GM21381 (cell line): ENCODE data around the gene DCTN4.
"Not testable (repeated sequence)": the region's sequence is repeated elsewhere in the genome, so short reads cannot be mapped to it uniquely, and the experiment has no call there.

Experiments used
- ATAC-seq: cut with Tn5 transposase; IDR thresholded peaks from one replicate; pipeline ENCODE4 v1.9.1; 2021; ENCODE audit warnings: mild to moderate bottlenecking, moderate library complexity; ENCODE audit not compliant: unreplicated experiment

DCTN4 gene

DNA sequence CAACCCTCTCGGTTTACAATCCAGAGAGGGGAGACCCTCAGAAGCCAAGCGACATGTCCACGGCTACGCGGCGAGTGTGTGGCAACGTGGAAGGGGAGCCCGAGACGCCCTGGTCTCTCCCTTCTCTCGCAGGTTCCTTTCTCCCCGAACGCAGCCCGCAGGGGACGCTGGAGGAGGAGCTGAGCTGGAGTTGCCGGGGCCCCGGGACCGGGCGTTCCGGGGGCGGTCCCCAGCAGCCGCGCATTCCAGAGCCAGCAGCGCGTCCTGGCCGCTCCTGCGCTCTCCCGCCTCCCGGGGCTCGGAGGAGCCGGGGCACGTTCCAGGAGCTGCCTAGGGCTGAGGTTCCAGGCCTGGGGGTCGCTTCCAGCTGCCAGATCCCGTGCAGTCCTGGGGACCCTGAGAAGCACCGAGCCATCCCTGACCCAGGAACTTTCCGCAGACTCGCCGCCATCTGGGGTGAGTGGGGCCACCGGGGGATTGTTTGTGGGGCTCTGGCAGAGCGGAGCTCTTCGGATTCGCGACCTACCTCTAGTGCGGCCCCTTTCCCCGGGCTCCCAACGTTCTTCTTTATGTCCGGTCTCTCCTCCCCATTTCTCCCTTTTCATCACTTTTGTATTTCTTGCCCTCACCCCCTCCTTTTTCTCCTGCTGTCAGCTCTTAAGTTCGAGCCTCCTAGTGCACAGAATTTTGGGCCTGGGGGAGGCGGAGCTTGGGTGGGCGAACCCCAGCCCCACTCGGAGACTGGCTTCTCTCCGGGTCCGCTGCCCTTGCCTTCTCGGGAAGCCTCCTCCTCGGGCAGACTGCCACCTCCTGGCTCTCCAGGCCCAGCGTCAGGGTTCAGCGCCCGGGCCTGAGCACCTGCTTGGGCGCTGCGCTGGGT, 19.9 kb upstream of the DCTN4 start, which contains the start of gene SMIM3:
SMIM3 (plus strand) TSS at position 241 of the 880 bp plus-strand sequence. CDS start 16,684 bp downstream, outside the sequence.
- ATAC-seq: peak; percentile 34

DNA sequence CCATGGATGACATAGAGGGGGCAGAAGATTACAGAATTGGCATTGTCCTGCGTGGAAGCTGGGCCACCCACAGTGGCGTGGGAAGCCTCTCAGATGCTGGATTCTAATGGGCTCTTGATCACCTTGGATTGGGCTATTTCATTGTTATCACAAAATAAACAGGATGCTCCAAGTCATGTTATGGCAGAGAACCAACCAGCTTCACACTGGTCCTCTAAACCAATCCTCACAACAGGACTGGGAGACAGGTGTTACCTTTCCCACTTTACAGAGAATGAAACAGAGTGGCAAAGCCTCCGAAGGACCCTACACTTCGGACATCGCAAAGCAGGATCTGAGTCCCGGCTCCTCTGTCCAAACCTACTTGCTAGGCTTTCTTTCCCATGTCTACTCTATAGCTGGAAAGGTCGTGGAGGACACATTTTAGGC, 19.3 kb upstream of the DCTN4 start:
- ATAC-seq: no peak

DNA sequence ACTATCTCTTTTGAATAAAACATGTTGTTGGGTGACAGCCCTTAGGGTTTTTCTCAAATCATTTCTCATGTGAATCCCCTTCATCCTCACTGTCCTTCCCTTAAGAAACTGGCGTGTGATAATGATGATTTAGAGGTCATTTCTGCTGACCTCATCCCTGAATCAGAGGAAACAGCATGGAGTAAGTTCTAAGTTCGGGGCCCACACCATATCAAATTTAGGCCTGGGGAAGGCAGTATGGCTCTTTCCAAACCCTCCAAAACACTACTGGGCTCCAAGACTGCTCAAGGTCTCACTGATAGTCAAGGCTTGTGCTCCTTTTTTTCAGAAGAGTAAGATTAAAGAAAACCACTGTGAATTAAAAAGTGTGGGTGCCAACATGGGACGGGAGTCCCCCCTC, 18.9 kb upstream of the DCTN4 start:
- ATAC-seq: no peak

DNA sequence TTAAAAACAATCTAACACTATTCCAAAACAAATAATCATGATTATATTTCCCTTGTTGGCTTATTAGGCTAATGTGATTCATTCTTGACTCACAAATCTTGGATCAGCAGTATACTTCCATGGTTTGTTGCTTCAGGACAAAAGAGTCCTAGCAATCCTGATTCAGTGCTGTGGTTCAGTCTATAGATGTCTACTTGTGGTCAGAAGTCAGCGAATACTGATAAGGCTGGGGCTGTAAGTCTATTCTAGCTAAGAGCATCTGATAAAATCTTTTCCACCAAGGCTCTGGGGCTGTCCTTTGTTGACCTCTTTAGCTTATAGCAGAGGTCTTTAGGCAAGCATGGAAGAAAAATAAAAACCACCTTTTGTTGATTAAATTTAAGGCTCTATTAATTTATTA, 15.3 kb upstream of the DCTN4 start:
- no peak for ATAC-seq

- no peak for ATAC-seq
These were observed 12.4 kb upstream of the DCTN4 start for GRCh38 chr5:150771034-150771795.

DNA sequence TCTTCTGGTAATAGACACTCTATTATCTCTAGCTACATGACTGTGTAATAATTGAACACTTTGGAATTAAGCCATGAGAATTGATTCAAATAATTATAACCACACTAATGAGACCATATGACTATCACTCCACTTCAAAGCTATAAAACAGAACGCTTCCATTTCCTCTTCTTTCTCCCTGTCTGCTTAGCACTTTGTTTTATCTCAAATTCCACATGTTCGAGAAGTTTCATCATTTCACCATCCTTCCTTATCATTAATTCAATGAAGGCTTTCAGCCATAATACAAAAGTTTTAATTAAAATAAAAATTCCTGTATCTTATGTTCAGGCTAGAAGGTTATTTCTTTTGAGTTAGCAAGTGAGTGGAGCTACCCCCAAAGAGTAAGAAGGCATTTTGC, 7.4 kb upstream of the DCTN4 start:
- no peak for ATAC-seq

- no peak for ATAC-seq
These were observed 7.0 kb upstream of the DCTN4 start for GRCh38 chr5:150765799-150766169.

- no peak for ATAC-seq
These were observed 6.4 kb upstream of the DCTN4 start for GRCh38 chr5:150765011-150765798.

GRCh38 chr5:150764530-150764929, 5.7 kb upstream of the DCTN4 start:
- ATAC-seq: no peak

- ATAC-seq: no peak
These were observed 4.4 kb upstream of the DCTN4 start for GRCh38 chr5:150763023-150763769.

- ATAC-seq: no peak
These were observed 3.4 kb upstream of the DCTN4 start for GRCh38 chr5:150762211-150762610.

GRCh38 chr5:150759334-150759583, 442 bp upstream of the DCTN4 start:
- no peak for ATAC-seq

DNA sequence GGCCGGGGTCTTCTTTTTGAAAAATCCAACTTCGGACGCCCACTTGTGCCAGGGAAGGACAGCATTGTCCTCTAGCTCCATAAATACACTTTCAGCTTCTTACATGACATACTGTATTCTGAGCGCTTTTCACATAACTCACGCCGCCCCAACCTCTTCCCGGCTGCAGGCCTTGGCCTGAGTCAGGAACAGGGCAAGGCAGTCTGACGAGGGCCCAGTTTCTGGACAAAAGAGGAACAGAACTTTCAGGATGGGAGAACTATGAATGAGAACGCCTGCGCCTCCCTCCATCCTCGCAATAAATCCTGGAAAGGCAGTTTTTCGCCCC, 650 bp downstream of the DCTN4 start:
- peak; percentile 15 for ATAC-seq

GRCh38 chr5:150757087-150757649, 1.6 kb downstream of the DCTN4 start:
- no peak for ATAC-seq

DNA sequence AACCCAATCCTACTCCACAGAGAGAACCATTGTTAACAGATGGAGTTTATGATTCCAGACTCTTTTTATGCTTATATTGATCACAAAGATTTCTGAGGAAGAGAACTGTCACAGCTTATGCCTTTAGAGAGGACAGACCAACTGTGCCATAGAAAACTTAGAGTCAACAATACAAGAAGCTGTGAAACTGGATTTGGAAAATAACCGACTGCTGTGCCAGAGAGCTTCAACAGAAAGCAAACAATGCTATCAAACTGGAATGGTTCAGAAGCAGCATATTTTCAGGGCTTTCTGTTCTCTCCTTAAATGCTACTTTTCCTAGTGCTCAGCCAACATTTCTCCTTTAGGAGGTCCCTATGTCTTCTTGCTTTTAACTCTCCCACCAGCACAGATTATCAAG, 5.0 kb downstream of the DCTN4 start:
- ATAC-seq: no peak

DNA sequence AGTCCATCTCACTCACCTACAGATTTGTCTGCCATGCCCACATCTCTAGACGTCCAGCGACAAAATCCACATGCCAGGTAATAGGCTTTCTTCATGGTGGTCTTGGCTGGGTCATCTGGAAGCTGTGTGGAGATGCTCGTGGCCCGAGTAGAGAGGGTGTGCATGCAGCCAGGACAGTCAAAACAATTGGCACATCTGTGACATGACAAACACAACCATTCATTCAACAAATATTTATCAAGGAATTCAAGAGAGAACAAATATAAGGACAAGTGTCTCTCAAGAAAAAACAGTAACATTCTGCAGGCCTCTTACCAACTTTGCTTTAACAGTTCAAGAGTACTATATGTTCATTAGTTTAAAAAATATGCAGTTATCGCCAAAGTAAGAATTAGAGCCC, 5.4 kb downstream of the DCTN4 start:
- no peak for ATAC-seq

DNA sequence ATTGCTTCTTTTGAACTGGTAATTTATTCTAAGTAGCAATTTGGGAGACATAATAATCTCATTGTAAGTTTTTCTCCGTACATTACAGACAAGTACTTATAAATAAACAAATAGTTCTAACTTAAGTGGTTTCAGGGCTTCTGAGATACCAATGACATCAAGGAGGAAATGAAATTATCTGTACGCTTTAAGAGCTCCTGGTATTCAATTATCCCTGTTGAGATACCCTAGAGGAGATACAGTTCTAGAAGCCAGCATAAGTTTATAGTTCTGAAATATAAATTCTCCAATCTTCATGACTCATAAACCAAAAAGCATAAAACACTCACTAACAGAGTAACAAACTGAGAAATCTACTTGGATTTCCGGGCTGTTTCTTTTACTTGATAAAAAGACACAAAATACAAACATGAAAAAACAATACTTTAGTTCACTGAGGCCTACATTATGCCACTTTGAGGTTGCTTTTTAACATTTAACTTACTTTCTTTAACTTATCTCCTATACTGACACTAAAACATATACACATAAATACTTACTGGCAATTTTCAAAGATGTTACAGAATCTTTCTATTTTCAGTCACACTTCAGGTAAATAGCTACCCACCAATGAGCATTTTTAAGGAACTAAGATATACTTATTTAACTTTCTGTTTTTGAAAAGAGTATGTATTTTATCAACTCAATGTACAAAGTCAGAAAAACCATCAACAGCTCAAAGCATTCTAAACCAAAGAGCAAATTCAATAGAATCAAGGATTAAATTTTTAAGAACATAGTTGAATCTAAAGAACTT, 7.5 kb downstream of the DCTN4 start:
- no peak for ATAC-seq

GRCh38 chr5:150750469-150750868, 8.3 kb downstream of the DCTN4 start:
- ATAC-seq: no peak

DNA sequence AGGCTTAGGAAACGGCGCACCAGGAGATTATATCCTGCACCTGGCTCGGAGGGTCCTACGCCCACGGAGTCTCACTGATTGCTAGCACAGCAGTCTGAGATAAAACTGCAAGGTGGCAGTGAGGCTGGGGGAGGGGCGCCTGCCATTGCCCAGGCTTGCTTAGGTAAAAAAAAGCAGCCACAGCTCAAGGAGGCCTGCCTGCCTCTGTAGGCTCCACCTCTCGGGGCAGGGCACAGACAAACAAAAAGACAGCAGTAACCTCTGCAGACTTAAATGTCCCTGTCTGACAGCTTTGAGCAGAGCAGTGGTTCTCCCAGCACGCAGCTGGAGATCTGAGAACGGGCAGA, 15.7 kb downstream of the DCTN4 start:
- not testable (repeated sequence) for ATAC-seq
